GM06990 (cell line): ENCODE data around the gene ZBTB7C.
A peak's percentile ranks its signal among the peaks of the same experiment; 100 is the strongest.

ENCODE experiments used
- DNase-seq: peaks from one replicate; pipeline ENCODE4 v3.0.0-alpha.2; 2011; ENCODE audit not compliant: insufficient read length; ENCODE audit errors: extremely low read depth
- H3K27me3 ChIP-seq: replicated peaks from 2 replicates; pipeline ENCODE4 v1.6.0; 2011; ENCODE audit warnings: low read length; ENCODE audit not compliant: control insufficient read depth, insufficient read depth
- H3K36me3 ChIP-seq: 2 replicates; pipeline ENCODE4 v1.5.1; 2011; ENCODE audit warnings: low read length; ENCODE audit not compliant: control insufficient read depth, insufficient read depth
- H3K4me3 ChIP-seq: replicated peaks from 2 replicates; pipeline ENCODE4 v1.5.1; 2011; ENCODE audit warnings: low read depth, mild to moderate bottlenecking, control low read depth, low read length
- CTCF ChIP-seq: IDR thresholded peaks from 2 replicates; pipeline ENCODE4 v1.5.1; 2011; ENCODE audit warnings: low read length, control low read depth, mild to moderate bottlenecking, inconsistent platforms; ENCODE audit not compliant: insufficient read depth, poor library complexity, severe bottlenecking

ZBTB7C gene

GRCh38 chr18:48296581-48296980, 112.6 kb downstream of the ZBTB7C start:
- Histone ChIP-seq H3K27me3 (peaks cover 1% of the 10 kb centered on the region), H3K36me3 (no peaks in the 10 kb centered on the region), H3K4me3 (no peak overlapping the region)
- no peak for DNase-seq
- TF ChIP-seq CTCF: no peak

- H3K27me3 ChIP-seq: no peaks in the 10 kb centered on the region; the same call in 1 of the 2 replicates
- no peak for DNase-seq
- no peak overlapping the region for H3K4me3 ChIP-seq
- H3K36me3 ChIP-seq: no peaks in the 10 kb centered on the region
- peak; percentile 26 for TF ChIP-seq CTCF
Observed at GRCh38 chr18:48295586-48296311, 113.4 kb downstream of the ZBTB7C start.

GRCh38 chr18:48294899-48295585, 114.1 kb downstream of the ZBTB7C start:
- H3K27me3 ChIP-seq: no peaks in the 10 kb centered on the region; the same call in 1 of the 2 replicates
- no peak for DNase-seq
- H3K36me3 ChIP-seq: no peaks in the 10 kb centered on the region
- H3K4me3 ChIP-seq: no peak overlapping the region
- no peak for TF ChIP-seq CTCF

- TF ChIP-seq CTCF: no peak
- no peak for DNase-seq
- H3K36me3 ChIP-seq: no peaks in the 10 kb centered on the region
Observed at GRCh38 chr18:48293954-48294898, 115.0 kb downstream of the ZBTB7C start.

GRCh38 chr18:48292782-48293424, 116.3 kb downstream of the ZBTB7C start:
- TF ChIP-seq CTCF: no peak
- DNase-seq: no peak
- H3K36me3 ChIP-seq: no peaks in the 10 kb centered on the region
- no peaks in the 10 kb centered on the region for H3K27me3 ChIP-seq
- no peak overlapping the region for H3K4me3 ChIP-seq

More at GRCh38 chr18:48293954-48294898, 115.0 kb downstream of the ZBTB7C start:
- H3K27me3 ChIP-seq: no peaks in the 10 kb centered on the region
- no peak overlapping the region for H3K4me3 ChIP-seq
